Measurements from ENCODE around the gene AKAP8L.

Gene AKAP8L

DNA sequence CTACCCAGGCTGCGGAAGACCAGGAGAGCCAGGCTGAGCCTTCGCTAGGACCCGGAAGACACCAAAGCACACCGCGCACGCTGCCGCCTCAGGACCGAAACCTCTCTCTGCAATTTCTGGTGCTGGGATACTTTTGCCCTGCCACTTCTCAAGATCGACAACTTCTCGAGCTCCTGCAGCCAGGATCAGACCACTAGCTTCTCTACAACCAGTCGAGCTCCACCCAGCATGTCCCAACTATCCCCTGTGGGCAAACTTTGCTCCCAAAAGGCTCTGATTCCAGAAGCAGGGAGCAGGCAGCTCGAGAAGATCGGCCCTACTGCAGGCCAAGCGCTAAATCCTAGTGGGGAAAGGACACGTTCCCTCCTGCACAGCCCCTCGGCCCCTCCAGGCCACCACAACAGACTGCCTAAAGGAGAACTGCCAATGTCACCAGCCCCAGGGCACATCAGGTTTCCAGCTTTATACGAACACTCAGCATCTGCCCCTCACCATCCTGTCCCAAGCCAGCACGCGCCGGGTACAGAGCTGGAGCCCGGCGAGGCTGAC lies 40.2 kb downstream of the AKAP8L start:
- DNase-seq (peak; percentile 66), ATAC-seq (ENCODE audit: insufficient read depth, low read depth) (no peak)
- H3K27ac ChIP-seq (ENCODE audit: low read length), result peak overlapping the region; percentile 100
- H3K27me3 ChIP-seq (ENCODE audit: insufficient read depth, low read length, poor library complexity), result no peaks in the 10 kb centered on the region
- TF ChIP-seq, protein P1, sequence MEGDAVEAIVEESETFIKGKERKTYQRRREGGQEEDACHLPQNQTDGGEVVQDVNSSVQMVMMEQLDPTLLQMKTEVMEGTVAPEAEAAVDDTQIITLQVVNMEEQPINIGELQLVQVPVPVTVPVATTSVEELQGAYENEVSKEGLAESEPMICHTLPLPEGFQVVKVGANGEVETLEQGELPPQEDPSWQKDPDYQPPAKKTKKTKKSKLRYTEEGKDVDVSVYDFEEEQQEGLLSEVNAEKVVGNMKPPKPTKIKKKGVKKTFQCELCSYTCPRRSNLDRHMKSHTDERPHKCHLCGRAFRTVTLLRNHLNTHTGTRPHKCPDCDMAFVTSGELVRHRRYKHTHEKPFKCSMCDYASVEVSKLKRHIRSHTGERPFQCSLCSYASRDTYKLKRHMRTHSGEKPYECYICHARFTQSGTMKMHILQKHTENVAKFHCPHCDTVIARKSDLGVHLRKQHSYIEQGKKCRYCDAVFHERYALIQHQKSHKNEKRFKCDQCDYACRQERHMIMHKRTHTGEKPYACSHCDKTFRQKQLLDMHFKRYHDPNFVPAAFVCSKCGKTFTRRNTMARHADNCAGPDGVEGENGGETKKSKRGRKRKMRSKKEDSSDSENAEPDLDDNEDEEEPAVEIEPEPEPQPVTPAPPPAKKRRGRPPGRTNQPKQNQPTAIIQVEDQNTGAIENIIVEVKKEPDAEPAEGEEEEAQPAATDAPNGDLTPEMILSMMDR (IDR thresholded peaks at IDR 0.05; ENCODE audit: borderline replicate concordance, extremely low read depth, low read length, poor library complexity, severe bottlenecking), result no peak
- TF ChIP-seq EZH2 (IDR thresholded peaks at IDR 0.05; ENCODE audit: borderline replicate concordance, low read depth, low read length, severe bottlenecking), result no peak
- H3K9ac ChIP-seq (ENCODE audit: low read depth, low read length), result peak overlapping the region; percentile 93
- peaks cover 45% of the 10 kb centered on the region for H4K20me1 ChIP-seq (ENCODE audit: insufficient read depth, low read length)
- peak overlapping the region; percentile 99 for H3K4me3 ChIP-seq (ENCODE audit: low read depth in 1 of 2, low read length in 2 of 2)
- peak overlapping the region; percentile 74 for H3K4me2 ChIP-seq (ENCODE audit: insufficient read depth, low read length)
- no peaks in the 10 kb centered on the region for H3K9me3 ChIP-seq (ENCODE audit: insufficient read depth, low read length, severe bottlenecking)
- peaks cover 72% of the 10 kb centered on the region for H3K79me2 ChIP-seq (ENCODE audit: insufficient read depth, low read length)
- H3K36me3 ChIP-seq (ENCODE audit: insufficient read depth, low read length), result peaks cover 29% of the 10 kb centered on the region
- peaks cover 45% of the 10 kb centered on the region for H3K4me1 ChIP-seq (ENCODE audit: insufficient read depth, low read length)
- H2AFZ ChIP-seq (ENCODE audit: low read depth, low read length), result peak overlapping the region; percentile 98

DNA sequence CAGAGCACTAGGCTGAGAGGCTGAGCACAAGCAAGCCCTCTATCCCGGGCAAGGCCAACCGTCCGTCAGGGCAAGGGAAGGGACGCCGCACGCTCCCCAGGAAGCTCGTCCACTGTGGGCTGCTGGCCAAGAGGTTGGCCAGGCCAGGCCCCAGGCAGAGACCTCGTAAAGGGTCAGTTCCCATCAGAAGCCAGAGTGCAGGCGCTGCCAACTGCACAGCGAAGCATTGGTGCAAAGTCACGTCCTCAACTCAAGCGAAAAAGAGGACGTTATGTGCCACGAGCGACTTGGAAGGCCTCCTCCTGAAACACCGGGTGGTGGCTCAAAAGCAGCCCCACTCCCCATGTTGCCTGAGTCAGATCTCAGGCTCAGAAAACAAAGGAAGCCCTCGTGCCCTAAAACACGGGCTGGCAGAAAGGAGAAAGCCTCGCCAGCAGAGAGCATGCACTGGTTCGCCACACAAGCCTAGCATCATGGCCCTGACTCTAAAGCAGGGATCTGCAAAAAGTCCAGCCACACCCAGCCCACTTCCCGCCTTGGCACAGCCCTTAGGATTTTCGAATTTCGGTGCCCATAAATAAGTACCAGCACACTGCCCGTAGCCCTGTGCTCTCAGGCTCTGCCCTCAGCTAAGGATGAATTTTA lies 43.9 kb downstream of the AKAP8L start:
- Histone ChIP-seq H3K4me2 (ENCODE audit: insufficient read depth, low read length) (peak overlapping the region; percentile 26; the same call in 1 of the 2 replicates), H3K4me3 (ENCODE audit: low read depth in 1 of 2, low read length in 2 of 2) (no peak overlapping the region), H3K79me2 (ENCODE audit: insufficient read depth, low read length) (peaks cover 88% of the 10 kb centered on the region), H3K27ac (ENCODE audit: low read length) (no peak overlapping the region; the same call in 1 of the 2 replicates), H3K36me3 (ENCODE audit: insufficient read depth, low read length) (peaks cover 55% of the 10 kb centered on the region), H2AFZ (ENCODE audit: low read depth, low read length) (no peak overlapping the region), H3K9ac (ENCODE audit: low read depth, low read length) (no peak overlapping the region), H3K9me3 (ENCODE audit: insufficient read depth, low read length, severe bottlenecking) (no peaks in the 10 kb centered on the region), H3K27me3 (ENCODE audit: insufficient read depth, low read length, poor library complexity) (no peaks in the 10 kb centered on the region), H4K20me1 (ENCODE audit: insufficient read depth, low read length) (peaks cover 72% of the 10 kb centered on the region), H3K4me1 (ENCODE audit: insufficient read depth, low read length) (peaks cover 27% of the 10 kb centered on the region)
- DNase-seq (no peak), ATAC-seq (ENCODE audit: insufficient read depth, low read depth) (no peak)
- TF ChIP-seq EZH2 (IDR thresholded peaks at IDR 0.05; ENCODE audit: borderline replicate concordance, low read depth, low read length, severe bottlenecking), result no peak
- TF ChIP-seq, protein P1 (IDR thresholded peaks at IDR 0.05; ENCODE audit: borderline replicate concordance, extremely low read depth, low read length, poor library complexity, severe bottlenecking), result no peak

DNA sequence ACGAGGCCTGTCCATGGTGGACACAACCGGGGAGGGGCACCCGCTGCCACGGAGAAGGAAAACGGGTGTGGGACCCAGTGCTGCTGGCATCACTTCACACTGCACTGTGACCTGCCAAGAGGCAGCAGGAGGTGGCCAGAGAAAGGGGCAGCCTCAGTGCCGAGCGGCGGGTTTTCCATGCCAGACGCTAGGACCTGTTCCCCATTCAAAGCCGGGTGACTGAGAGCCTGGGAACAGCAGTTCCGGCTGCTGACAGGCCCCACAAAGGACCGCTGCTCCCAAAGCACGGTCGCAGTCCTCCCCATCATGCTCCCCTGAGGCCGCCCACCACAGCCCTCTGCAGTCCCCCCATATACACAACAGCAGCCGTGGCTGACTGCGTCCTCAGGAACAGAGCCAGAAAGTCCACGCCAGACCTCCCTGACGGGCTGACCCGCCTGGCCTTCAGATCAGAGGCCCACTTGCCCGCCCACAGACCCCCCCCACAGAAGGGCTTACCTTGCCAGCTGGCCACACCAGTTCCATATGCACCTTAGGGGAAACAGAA lies 44.6 kb downstream of the AKAP8L start:
- peaks cover 63% of the 10 kb centered on the region for H3K36me3 ChIP-seq (ENCODE audit: insufficient read depth, low read length)
- peaks cover 78% of the 10 kb centered on the region for H4K20me1 ChIP-seq (ENCODE audit: insufficient read depth, low read length)
- DNase-seq (no peak), ATAC-seq (ENCODE audit: insufficient read depth, low read depth) (no peak)
- H3K4me3 ChIP-seq (ENCODE audit: low read depth in 1 of 2, low read length in 2 of 2), result no peak overlapping the region
- H3K4me2 ChIP-seq (ENCODE audit: insufficient read depth, low read length), result no peak overlapping the region
- no peak overlapping the region for H3K27ac ChIP-seq (ENCODE audit: low read length)
- no peaks in the 10 kb centered on the region for H3K27me3 ChIP-seq (ENCODE audit: insufficient read depth, low read length, poor library complexity)
- H3K9ac ChIP-seq (ENCODE audit: low read depth, low read length), result no peak overlapping the region
- peaks cover 84% of the 10 kb centered on the region for H3K79me2 ChIP-seq (ENCODE audit: insufficient read depth, low read length)
- peaks cover 27% of the 10 kb centered on the region for H3K4me1 ChIP-seq (ENCODE audit: insufficient read depth, low read length)
- no peaks in the 10 kb centered on the region for H3K9me3 ChIP-seq (ENCODE audit: insufficient read depth, low read length, severe bottlenecking)
- no peak overlapping the region for H2AFZ ChIP-seq (ENCODE audit: low read depth, low read length)
- no peak for TF ChIP-seq EZH2 (IDR thresholded peaks at IDR 0.05; ENCODE audit: borderline replicate concordance, low read depth, low read length, severe bottlenecking)
- TF ChIP-seq, protein P1 (IDR thresholded peaks at IDR 0.05; ENCODE audit: borderline replicate concordance, extremely low read depth, low read length, poor library complexity, severe bottlenecking), result no peak
